GM13976 (cell line): ENCODE data around the gene EZH2.

Experiments
- DNase-seq: peaks from one replicate; pipeline ENCODE4 v3.0.0; 2012; ENCODE audit warnings: low spot score
- in situ Hi-C: fragments of 300-500 bp; cut with MboI; formaldehyde crosslinking; loops from one replicate; pipeline ENCODE4 v1.12.0; 2022; ENCODE audit warnings: low sequenced_read_pairs, mixed read lengths, inconsistent platforms; ENCODE audit not compliant: unreplicated experiment
- TF ChIP-seq, protein P1 (sequence below): IDR thresholded peaks from 2 replicates; pipeline ENCODE4 v1.5.1; 2012; ENCODE audit warnings: borderline replicate concordance, mild to moderate bottlenecking; ENCODE audit not compliant: insufficient read depth; ENCODE audit errors: extremely low read depth, missing control alignments, control extremely low read depth

The EZH2 gene

DNA sequence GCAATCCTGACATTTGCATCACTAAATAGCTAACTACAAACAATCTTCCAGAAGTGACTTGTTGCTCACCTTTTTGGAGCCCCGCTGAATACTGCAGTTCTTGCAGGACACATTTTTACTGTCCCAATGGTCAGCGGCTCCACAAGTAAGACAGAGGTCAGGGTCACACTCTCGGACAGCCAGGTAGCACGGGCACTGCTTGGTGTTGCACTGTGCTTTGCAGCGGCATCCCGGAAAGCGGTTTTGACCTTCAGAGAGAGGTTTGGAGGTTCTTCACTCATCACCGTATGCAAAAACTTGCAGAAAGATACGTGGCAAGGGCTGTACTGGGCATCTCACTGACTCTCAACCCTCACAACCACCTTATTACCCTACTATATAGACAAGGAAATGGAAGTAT is 70.2 kb downstream of the EZH2 start:
- DNase-seq, result no peak
- TF ChIP-seq, protein P1, sequence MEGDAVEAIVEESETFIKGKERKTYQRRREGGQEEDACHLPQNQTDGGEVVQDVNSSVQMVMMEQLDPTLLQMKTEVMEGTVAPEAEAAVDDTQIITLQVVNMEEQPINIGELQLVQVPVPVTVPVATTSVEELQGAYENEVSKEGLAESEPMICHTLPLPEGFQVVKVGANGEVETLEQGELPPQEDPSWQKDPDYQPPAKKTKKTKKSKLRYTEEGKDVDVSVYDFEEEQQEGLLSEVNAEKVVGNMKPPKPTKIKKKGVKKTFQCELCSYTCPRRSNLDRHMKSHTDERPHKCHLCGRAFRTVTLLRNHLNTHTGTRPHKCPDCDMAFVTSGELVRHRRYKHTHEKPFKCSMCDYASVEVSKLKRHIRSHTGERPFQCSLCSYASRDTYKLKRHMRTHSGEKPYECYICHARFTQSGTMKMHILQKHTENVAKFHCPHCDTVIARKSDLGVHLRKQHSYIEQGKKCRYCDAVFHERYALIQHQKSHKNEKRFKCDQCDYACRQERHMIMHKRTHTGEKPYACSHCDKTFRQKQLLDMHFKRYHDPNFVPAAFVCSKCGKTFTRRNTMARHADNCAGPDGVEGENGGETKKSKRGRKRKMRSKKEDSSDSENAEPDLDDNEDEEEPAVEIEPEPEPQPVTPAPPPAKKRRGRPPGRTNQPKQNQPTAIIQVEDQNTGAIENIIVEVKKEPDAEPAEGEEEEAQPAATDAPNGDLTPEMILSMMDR, result no peak
- in situ Hi-C loops, result no loop called here

DNA sequence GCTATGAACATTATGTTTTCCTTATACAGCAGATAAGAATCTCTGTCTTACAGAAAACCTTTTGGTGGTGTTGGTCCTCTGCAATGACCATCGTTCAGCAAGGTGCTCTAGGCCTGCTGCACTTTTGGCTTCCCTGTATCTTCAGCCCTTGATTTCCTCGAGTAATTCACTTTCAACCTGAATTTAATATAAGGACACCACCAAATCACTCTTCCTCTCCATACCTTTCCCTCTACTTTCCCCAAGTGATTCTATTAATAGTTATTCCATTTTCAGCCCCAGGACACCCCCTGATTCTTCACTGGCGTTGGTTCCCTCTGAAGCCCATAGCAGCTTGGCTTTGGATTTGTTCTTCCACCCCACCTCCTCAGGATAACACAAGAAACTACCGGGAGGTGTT is 72.2 kb downstream of the EZH2 start:
- in situ Hi-C loops, result no loop called here
- no peak for DNase-seq
- TF ChIP-seq, protein P1, result no peak

DNA sequence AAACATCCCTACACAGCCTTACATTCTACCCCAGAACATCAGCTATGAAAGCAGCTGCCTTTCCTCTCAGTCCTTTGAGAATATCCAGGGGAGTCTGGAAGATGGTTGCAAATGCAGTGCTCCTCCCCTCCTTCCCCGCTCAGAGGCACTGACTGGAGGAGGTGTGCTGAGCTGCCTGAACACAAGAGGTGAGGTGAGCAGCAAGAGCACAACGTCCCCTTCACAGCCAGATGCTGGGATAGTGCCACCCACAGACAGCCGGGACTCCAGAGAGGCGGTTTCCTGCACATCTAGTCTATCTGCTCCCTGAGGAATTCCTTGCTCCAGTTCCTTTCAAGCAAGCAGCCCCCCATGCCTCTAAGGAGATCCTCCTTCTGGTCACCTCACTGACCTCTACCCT is 74.2 kb downstream of the EZH2 start:
- in situ Hi-C loops, result no loop called here
- TF ChIP-seq, protein P1, result no peak
- DNase-seq, result no peak

DNA sequence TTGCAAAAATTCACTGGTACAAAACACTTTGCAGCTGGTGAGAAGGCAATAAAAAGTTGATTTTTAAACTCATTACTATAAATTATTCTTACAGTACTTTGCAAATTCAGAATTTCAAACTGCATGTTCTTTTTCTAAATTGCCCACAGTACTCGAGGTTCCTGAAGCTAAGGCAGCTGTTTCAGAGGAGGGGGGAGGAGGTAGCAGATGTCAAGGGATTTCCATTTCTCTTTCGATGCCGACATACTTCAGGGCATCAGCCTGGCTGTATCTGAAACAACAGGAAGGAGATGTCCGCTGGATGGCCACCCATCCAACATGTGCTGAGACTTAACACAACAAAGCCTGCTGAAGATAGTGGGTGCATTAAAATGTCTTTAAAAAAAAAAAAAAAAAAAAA is 76.7 kb downstream of the EZH2 start:
- in situ Hi-C loops, result no loop called here
- TF ChIP-seq, protein P1, result no peak

DNA sequence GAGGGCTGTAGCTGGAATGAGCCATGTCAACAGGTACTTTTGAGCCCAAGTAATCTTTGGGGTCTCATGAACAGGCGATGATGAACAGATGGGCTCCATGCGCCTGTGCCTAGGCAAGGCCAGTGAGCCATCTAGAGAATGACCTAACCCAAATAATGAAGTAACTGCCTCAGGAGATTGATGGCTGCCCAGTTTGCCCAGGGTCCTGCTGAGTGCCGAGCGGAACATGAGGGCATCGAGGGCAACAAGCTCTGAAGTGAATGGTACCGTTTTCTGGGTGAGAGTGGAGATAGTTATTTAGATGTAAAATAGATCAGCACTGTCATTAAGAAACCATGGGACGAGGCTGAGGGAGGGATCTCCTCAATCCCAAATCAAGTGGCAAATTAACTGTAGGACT is 77.9 kb downstream of the EZH2 start:
- in situ Hi-C loops, result no loop called here
- DNase-seq, result no peak
- TF ChIP-seq, protein P1, result no peak

More for the DNA sequence above, 76.7 kb downstream of the EZH2 start:
- no peak for DNase-seq

DNA sequence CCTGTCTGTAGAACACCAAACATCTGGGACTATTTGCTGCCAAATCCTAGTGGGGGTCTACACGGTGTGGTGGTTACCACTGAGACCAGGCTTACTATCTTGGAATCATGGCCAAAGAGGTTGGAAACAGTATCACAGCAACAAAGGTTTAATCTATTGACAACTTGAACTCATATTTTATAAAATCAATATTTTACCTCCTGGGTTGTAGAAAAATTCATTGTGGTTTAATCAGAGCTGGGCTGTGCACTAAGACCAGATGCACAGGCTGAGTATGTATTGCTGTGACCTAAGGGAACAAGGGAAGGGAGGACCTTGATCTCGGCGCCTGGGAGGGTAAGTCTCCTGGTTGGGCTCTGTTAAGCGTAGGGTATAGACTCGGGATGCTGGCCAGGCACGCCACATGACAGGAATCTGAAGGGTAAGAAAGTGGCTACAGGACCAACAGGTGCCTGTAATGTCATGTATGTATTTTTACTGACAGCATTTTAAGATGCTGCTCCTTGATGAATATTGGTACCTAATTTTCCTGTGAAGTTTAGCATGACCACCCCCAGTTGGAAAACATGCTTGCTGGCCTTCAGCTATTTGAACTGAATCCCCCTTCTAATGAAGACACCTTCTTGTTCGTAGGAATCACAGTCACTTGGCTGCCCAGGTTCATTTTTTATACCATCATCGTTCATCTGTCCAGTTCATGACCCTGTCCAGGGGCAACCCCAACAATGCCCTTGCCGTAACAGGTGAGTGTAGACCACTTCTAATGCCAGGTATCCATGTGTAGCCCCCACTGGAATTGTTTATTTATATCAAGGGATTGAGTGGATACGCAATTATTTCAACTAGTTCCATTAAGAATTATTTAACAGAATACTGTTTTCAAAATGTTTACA is 79.5 kb downstream of the EZH2 start:
- DNase-seq, result no peak
- in situ Hi-C loops, result no loop called here
- TF ChIP-seq, protein P1, result no peak
